Measurements from ENCODE around the gene KPRP. TPM values are rescaled to one million over a fixed set of nuclear protein-coding genes. Genes with fewer than 3 reads are reported as not detected.

KPRP gene, protein sequence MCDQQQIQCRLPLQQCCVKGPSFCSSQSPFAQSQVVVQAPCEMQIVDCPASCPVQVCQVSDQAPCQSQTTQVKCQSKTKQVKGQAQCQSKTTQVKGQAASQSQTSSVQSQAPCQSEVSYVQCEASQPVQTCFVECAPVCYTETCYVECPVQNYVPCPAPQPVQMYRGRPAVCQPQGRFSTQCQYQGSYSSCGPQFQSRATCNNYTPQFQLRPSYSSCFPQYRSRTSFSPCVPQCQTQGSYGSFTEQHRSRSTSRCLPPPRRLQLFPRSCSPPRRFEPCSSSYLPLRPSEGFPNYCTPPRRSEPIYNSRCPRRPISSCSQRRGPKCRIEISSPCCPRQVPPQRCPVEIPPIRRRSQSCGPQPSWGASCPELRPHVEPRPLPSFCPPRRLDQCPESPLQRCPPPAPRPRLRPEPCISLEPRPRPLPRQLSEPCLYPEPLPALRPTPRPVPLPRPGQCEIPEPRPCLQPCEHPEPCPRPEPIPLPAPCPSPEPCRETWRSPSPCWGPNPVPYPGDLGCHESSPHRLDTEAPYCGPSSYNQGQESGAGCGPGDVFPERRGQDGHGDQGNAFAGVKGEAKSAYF
- polyA plus RNA-seq (2011; rRNA removed) (not detected in 2 replicates), polyA minus RNA-seq (2011; rRNA and poly(A)+ RNA removed) (not detected in 2 replicates)

DNA sequence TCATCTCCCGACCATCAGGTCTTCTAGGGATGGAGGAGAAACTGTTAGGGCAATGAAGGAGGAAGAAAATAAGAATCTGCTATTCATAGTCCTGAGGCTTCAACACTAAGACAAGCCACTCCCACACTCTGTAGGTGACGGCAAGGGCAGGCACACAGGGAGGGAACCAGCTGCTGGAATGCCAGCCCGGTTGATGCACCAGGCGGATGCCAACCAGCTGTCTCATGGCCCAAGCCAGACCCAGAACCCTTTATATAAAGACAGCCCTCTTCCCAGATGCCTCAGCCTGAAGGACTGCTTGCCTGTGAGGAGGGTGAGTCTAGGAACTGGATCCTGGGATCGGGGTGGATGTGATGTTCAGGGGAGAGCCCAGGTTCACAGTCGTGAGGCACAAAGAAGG, at the start of gene KPRP:
KPRP (plus strand) TSS at position 279 of the 400 bp plus-strand sequence. CDS start 1,564 bp downstream, outside the sequence.
- Histone ChIP-seq H3K36me3 (ENCODE audit: control insufficient read depth, insufficient read depth, low read length) (no peaks in the 10 kb centered on the region), H3K27me3 (ENCODE audit: control insufficient read depth, insufficient read depth, low read length) (no peaks in the 10 kb centered on the region), H3K4me3 (ENCODE audit: low read depth, low read length) (no peak within 1 kb of the TSS)
- DNase-seq (ENCODE audit: low read depth) = no peak
- ChIA-PET POLR2A (no interaction called here), CTCF (interaction anchor here (0.8 to 1.2 kb wide), 2 partner anchors 9 to 36 kb away, joined by 3 read pairs; no protein-coding TSS in a partner anchor)
- TF ChIP-seq, protein P1, sequence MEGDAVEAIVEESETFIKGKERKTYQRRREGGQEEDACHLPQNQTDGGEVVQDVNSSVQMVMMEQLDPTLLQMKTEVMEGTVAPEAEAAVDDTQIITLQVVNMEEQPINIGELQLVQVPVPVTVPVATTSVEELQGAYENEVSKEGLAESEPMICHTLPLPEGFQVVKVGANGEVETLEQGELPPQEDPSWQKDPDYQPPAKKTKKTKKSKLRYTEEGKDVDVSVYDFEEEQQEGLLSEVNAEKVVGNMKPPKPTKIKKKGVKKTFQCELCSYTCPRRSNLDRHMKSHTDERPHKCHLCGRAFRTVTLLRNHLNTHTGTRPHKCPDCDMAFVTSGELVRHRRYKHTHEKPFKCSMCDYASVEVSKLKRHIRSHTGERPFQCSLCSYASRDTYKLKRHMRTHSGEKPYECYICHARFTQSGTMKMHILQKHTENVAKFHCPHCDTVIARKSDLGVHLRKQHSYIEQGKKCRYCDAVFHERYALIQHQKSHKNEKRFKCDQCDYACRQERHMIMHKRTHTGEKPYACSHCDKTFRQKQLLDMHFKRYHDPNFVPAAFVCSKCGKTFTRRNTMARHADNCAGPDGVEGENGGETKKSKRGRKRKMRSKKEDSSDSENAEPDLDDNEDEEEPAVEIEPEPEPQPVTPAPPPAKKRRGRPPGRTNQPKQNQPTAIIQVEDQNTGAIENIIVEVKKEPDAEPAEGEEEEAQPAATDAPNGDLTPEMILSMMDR (IDR thresholded peaks at IDR 0.05; ENCODE audit: insufficient read depth, low read depth, low read length) = no peak

DNA sequence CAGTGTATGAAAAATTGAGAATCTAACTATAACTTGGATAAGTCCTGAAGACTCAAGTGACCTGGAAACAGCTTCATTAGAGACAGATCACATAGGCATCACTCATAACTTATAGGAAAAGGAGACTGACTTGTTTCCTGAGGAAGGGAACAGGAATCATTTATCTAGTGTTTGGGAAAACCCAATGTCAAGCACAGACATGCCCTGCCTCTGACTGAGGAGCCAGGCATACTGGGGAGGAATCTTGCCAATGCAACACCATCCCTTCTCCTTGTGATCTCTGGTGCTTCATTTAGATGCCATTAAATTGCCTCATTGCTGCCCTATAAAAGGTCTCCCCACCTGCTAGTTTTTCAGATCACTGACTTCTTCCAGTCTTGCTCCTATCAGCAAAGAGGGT, 39.6 kb upstream of the KPRP start:
- Histone ChIP-seq H3K4me3 (ENCODE audit: low read depth, low read length) (no peak overlapping the region), H3K36me3 (ENCODE audit: control insufficient read depth, insufficient read depth, low read length) (no peaks in the 10 kb centered on the region), H3K27me3 (ENCODE audit: control insufficient read depth, insufficient read depth, low read length) (no peaks in the 10 kb centered on the region)
- TF ChIP-seq, protein P1 (IDR thresholded peaks at IDR 0.05; ENCODE audit: insufficient read depth, low read depth, low read length) = no peak
- DNase-seq (ENCODE audit: low read depth) = no peak
- CTCF ChIA-PET = no interaction called here
- POLR2A ChIA-PET = no interaction called here

GRCh38 chr1:152725261-152725660, 32.6 kb upstream of the KPRP start:
- ChIA-PET CTCF (no interaction called here), POLR2A (no interaction called here)
- DNase-seq (ENCODE audit: low read depth) = no peak
- Histone ChIP-seq H3K4me3 (ENCODE audit: low read depth, low read length) (no peak overlapping the region), H3K27me3 (ENCODE audit: control insufficient read depth, insufficient read depth, low read length) (no peaks in the 10 kb centered on the region), H3K36me3 (ENCODE audit: control insufficient read depth, insufficient read depth, low read length) (no peaks in the 10 kb centered on the region)
- TF ChIP-seq, protein P1 (IDR thresholded peaks at IDR 0.05; ENCODE audit: insufficient read depth, low read depth, low read length) = no peak

DNA sequence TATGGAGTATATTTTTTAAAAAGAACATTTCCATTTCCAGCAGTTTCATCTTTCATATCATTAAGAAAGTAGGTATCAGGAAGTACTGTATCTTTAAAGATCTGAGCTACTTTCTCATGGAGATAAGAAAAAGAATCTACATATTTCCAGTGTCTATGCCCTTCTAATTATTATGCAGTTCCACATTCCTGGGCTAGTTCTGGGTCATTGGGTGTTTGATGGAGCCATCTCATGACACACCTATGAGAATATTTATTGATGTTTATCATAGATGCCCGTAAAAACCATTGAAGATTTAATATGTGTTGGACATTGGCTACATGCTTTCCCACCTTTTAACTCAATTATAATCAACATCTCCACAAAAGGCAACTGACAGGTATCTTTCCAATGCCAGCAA, 28.8 kb upstream of the KPRP start:
- TF ChIP-seq, protein P1 (IDR thresholded peaks at IDR 0.05; ENCODE audit: insufficient read depth, low read depth, low read length) = no peak

GRCh38 chr1:152735648-152736047, 22.2 kb upstream of the KPRP start:
- H3K27me3 ChIP-seq (ENCODE audit: control insufficient read depth, insufficient read depth, low read length) = no peaks in the 10 kb centered on the region
- H3K36me3 ChIP-seq (ENCODE audit: control insufficient read depth, insufficient read depth, low read length) = no peaks in the 10 kb centered on the region
- no peak for DNase-seq (ENCODE audit: low read depth)
- H3K4me3 ChIP-seq (ENCODE audit: low read depth, low read length) = no peak overlapping the region
- ChIA-PET POLR2A (no interaction called here), CTCF (interaction anchor here (1.4 kb wide), 1 partner anchor 19 kb away, joined by 3 read pairs; no protein-coding TSS in a partner anchor)
- TF ChIP-seq, protein P1 (IDR thresholded peaks at IDR 0.05; ENCODE audit: insufficient read depth, low read depth, low read length) = no peak

More for the DNA sequence above, 28.8 kb upstream of the KPRP start:
- ChIA-PET POLR2A (no interaction called here), CTCF (no interaction called here)
- H3K27me3 ChIP-seq (ENCODE audit: control insufficient read depth, insufficient read depth, low read length) = no peaks in the 10 kb centered on the region
- DNase-seq (ENCODE audit: low read depth) = no peak
- H3K36me3 ChIP-seq (ENCODE audit: control insufficient read depth, insufficient read depth, low read length) = no peaks in the 10 kb centered on the region
- H3K4me3 ChIP-seq (ENCODE audit: low read depth, low read length) = no peak overlapping the region
